AG09319 (cell line): Measurements from ENCODE around the gene RBCK1.
A peak's percentile ranks its signal among the peaks of the same experiment; 100 is the strongest.
"Not testable (repeated sequence)": the region's sequence is repeated elsewhere in the genome, so short reads cannot be mapped to it uniquely, and the experiment has no call there.

Experiments used
- DNase-seq: peaks from one replicate; pipeline ENCODE4 v3.0.0-alpha.2; 2010; ENCODE audit warnings: low read depth; ENCODE audit errors: extremely low read depth
- TF ChIP-seq, protein P1 (sequence below): IDR thresholded peaks from 2 replicates; pipeline ENCODE4 v1.5.1; 2011; ENCODE audit warnings: low read depth, mild to moderate bottlenecking, inconsistent platforms, low read length, moderate library complexity

The RBCK1 gene

DNA sequence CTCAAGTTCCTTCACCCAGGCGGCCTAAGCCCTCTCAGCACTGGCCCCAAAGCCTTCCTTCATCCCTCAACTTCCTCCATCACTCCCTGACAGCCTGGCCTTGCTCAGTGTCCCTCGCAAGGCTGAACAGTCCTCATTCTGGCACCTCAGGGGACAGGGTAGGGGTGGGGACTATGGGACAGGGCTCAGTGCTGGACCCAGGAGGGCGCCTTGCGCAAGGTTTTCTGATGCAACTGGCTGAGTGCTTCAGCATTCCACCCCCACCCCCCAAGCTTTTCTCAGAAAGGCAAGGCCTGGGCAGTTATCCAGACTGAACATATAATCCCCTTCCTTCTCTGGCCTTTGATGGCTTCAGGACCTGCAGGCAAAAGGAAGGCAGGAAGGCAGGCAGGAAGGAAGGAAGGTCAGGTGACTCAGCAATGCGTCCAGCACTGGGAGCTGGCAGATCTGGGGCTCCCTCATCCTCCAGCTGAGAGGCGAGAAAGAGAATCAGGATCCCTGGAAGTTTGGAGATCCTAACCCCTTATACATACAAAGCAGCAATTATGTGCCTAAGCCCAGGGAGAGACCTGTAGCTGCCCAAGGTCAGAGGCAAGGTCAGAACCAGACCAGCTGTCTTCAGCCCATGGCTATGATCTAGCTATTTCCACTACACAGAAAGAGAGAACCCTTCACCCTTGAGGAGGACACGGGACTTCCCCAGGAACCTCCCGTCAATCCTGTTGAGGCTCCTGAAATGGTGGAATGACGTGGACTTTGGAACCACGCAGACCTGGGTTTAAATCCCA, 36.1 kb upstream of the RBCK1 start:
- DNase-seq: peak; percentile 89
- TF ChIP-seq, protein P1, sequence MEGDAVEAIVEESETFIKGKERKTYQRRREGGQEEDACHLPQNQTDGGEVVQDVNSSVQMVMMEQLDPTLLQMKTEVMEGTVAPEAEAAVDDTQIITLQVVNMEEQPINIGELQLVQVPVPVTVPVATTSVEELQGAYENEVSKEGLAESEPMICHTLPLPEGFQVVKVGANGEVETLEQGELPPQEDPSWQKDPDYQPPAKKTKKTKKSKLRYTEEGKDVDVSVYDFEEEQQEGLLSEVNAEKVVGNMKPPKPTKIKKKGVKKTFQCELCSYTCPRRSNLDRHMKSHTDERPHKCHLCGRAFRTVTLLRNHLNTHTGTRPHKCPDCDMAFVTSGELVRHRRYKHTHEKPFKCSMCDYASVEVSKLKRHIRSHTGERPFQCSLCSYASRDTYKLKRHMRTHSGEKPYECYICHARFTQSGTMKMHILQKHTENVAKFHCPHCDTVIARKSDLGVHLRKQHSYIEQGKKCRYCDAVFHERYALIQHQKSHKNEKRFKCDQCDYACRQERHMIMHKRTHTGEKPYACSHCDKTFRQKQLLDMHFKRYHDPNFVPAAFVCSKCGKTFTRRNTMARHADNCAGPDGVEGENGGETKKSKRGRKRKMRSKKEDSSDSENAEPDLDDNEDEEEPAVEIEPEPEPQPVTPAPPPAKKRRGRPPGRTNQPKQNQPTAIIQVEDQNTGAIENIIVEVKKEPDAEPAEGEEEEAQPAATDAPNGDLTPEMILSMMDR: no peak

DNA sequence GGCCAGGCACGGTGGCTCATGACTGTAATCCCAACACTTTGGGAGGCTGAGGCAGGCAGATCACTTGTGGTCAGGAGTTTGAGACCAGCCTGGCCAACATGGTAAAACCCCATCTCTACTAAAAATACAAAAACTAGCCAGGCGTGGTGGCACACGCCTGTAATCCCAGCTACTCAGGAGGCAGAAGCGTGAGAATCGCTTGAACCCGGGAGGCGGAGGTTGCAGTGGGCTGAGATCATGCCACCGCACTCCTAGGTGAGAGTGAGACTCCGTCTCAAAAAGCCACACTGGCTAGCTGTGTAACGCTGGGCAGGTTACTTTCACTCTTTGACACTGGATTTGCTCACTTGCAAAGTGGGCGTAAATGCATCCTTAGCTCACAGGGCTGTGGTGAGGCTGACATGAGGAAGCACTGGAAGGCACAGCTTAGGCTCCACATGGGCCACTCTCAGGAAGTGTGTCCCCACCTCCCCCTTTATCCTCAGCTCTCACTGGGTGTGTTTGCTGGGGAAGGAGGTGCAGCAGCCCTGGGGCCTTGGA, 35.5 kb upstream of the RBCK1 start:
- not testable (repeated sequence) for DNase-seq

DNA sequence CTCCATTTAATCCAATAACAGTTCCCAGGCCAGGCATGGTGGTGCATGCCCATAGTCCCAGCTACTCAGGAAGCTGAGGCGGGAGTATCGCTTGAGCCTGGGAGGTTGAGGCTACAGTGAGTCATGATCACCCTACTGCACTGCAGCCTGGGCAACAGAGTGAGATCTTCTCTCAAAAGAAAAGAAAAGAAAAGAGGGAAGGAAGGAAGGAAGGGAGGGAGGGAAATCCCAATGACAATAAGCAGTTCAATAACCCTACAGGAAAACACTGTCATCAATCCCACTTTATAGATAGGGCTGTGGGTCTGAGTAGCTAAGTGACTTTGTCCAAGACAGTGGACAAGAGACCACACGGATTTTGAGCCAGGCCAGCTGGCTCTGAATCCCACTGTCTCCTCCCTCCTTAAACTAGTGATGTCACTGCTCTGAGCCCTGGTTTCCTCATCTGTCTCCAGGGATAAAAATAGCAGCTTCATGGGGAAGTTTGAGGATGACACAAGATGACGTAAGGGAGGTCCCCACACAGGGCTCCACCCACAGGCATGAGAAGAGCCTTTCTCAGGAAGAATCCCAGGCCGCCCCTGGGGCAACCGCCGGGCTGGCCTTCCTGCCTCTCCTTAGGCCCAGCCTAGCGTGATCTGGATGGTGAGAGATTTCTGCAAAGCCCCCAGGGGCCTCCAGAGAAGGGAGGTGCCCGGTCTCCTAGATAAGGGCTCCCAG, 34.8 kb upstream of the RBCK1 start:
- TF ChIP-seq, protein P1: no peak
- DNase-seq: peak; percentile 34

DNA sequence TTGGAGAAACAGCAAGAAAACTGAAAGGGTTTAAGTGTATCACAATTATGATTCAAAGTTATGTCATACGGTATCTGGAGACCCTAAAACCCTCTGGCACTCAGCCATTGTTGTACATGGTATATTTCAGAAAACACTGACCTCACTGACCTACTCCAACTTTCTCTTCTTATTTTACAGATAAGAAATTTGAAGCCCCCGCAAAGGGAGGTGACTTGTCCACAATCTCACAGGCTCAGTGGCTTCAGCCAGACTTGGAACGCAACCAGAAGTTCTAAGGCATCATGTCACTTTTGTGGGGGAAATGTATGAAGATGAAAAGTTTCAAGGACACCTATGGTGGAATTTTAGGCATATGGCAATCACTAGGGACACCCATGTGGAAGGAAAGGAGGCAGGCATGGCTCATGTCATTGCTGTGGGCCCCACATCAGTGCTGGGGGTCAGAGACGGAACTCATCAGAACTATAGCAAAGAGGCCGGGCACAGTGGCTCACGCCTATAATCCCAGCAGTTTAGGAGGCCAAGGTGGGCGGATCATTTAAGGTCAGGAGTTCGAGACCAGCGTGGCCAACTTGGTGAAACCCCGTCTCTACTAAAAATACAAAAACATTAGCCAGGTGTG, 32.7 kb upstream of the RBCK1 start:
- TF ChIP-seq, protein P1: no peak
- no peak for DNase-seq

DNA sequence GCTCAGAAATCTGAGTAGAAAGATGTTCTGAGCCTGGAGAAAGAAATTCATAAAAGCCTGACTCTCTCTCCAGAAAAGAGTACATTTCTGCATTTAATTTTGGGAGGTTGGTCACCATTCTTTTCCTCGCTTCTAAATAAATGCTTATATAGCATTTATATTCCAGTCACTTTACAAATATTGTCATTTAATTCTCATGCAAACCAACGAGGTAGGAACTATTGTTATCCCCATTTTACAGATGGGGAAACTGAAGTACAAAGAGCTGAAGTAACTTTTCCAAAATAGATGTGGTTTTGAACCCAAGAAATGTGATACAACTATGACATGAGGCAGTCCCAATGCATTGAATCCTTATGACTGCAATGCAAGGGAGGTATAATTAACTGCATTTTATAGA, 32.0 kb upstream of the RBCK1 start:
- TF ChIP-seq, protein P1: no peak
- DNase-seq: no peak

DNA sequence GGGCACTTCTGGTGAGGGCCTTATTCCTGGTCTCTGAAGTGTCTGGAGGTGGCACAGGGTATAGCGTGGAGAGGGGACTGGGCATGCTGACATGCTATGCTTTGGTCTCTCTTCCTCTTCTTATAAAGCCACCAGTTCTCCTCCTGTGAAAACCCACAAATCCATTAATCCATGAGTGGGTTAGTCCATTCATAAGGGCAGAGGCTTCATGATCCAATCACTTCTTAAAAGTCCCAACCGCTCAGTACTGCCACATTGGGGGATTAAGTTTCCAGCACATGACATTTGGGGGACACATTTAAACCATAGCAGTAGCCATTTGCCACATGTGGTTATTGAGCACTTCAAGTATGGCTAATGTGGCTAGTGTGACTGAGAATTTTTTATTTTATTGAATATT, 31.3 kb upstream of the RBCK1 start:
- no peak for DNase-seq
- TF ChIP-seq, protein P1: no peak

DNA sequence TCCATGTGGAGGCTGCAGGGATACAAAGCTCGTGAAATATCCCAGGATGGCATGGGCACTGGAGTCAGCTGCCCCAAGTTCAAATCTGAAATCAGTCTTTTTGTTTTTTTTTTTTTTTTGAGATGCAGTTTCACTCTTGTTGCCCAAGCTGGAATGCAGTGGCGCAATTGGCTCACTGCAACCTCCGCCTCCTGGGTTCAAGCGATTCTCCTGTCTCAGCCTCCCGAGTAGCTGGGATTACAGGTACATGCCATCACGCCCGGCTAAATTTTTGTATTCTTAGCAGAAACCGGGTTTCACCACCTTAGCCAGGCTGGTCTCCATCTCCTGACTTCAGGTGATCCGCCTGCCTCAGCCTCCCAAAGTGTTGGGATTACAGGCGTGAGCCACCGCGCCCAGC, 30.5 kb upstream of the RBCK1 start:
- not testable (repeated sequence) for DNase-seq

DNA sequence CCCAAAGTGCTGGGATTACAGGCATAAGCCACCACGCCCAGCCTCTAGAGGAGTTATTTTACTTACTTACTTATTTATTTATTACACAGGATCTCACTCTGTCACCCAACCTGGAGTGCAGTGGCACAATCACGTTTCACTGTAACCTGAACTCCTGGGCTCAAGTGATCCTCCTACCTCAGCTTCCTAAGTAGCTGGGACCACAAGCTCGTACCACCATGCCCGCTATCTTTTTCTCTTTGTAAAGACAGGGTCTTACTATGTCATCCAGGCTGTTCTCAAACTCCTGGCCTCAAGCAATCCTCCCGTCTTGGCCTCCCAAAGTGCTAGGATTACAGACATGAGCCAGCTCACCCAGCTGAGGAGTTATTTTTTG, 29.1 kb upstream of the RBCK1 start:
- TF ChIP-seq, protein P1: no peak
- no peak for DNase-seq
